AG08396 (cell line): Measurements from ENCODE around the gene ZNF709.
"Not testable (repeated sequence)": the region's sequence is repeated elsewhere in the genome, so short reads cannot be mapped to it uniquely, and the experiment has no call there.

ENCODE experiments used
- DNase-seq: peaks from one replicate; pipeline ENCODE4 v3.0.0; 2012; ENCODE audit warnings: low spot score, mixed read lengths

The ZNF709 gene

DNA sequence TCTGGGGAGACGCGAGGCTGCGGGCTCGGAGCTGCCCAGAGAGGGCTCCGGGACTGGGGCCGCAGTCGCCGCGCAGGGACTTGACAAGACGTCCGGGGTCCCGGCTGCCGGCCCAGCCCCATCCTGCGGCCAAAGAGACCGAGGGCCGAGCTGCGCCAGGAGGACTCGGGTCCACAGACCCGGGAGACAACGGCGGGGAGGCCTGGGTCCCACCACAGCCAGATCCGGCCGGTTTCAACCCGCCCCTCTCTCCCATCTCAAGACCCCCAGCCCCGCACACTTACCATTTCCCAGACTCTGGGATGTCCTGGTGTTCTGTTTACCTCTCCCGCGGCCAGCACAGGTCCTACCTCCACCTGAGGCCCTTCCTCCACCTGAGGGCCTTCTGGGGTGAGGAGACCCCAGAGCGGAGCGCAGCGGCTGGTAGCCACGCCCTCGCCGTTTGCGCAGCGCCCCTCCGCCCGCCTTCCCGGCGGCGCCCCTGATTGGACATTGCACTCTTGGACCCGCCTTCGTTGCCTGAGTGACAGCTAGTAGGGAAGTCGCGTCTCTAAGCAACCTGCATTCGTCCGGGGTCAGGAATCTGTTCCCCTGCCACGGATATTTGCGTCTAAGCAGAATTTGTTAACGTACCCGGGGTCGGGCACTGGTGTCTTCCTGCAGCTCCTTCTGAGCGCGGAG lies at the start of gene ZNF709:
TSS of gene ZNF709 (minus strand) at position 446 of the 681 bp plus-strand sequence. CDS start at position 287, 159 bp downstream.
- DNase-seq: peak; percentile 96

DNA sequence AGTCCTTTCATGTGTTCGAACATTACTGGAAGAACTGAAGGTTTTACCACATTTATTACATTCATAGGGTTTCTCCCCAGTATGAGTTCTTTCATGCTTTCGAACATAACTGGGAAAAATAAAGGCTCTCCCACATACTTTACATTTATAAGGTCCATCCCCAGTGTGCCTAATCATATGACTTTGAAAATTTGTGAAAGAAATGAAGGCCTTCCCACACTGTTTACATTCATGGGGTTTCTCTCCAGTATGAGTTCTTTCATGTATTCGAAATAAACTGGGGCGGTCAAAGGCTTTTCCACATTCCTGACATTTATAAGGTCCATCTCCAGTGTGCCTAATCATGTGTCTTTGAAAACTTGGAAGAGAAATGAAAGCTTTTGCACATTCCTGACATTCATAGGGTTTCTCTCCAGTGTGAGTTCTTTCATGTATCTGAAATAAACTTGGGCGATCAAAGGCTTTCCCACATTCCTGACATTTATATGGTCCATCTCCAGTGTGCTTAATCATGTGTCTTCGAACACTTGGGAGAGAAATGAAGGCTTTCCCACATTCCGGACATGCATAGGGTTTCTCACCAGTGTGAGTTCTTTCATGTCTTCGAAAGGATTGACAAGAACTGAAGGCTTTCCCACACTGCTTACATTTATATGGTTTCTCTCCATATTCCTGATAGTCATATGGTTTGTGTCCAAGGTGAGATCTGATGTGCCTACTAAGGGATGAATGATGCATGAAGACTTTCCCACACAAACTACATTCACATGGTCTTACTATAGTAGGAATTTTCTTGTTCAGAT lies 42.6 kb upstream of the ZNF709 start:
- no peak for DNase-seq

GRCh38 chr19:12526542-12526941 lies 41.9 kb upstream of the ZNF709 start:
- no peak for DNase-seq

GRCh38 chr19:12521996-12522395 lies 37.4 kb upstream of the ZNF709 start:
- DNase-seq: no peak

DNA sequence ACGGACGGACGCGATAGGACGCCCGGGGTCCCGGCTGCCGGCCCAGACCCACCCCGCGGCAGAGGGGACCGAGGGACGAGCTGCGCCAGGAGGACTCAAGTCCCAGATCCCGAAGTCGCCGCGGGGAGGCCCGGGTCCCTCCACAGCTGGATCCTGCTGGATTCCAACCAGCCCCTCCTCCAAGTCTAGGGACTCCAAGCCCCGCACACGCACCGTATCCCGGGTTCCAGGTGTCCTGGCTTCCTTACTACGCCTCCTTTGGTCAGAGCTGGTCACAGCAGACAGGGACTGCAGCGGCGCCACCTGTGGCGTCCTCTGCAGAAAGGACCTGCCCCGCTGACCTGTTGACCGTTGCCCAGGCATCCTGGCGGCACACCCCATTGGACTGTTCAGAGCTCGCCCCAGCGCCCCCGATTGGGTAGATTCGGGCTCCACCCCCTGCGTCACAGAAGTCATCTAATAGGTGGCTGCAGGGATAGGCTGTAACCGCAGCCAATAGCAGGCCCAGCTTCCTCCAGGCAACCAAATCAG lies 29.0 kb upstream of the ZNF709 start:
- DNase-seq: no peak

- DNase-seq: no peak
Observed at GRCh38 chr19:12497032-12497431, 12.4 kb upstream of the ZNF709 start.

GRCh38 chr19:12496480-12496879 lies 11.9 kb upstream of the ZNF709 start:
- no peak for DNase-seq

DNA sequence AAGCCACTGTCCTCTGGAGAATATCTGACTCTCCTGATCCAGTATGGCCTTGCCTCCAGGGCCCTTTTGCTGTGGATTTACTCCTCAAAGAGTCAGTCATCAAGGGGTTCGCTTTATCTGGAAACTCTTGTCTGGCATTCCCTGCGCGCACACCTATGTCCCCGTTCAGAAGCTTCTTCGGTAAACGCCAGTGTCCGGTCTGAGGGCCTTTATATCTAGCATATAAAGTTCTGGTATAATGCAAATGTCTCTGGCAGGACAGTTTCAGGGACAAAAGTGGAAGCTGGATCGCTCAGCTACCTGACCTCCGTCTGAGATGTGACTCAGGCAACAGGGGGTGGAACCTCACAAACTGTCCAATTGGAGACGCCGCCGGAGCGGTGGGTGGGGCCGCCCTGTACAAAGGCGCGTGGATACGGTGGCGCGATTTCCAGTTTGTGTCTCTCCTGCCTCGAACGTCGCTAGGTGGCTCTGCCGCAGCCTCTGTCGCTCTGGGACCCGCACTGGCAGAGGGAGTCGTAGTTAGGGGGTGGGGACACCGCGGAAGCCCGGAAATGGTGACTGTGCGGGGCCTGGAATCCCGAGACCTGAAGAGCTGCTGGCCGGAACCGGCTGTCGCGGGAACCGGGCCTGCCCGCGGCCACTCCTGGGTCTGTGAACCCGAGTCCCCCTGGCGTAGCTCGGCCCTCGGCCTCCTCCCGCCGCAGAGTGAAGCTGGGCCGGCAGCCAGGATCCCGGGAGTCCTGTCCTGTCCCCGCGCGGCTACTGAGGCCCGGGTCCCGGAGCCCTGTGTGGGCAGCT lies 10.6 kb upstream of the ZNF709 start:
- peak; percentile 92 for DNase-seq

GRCh38 chr19:12494260-12494860 lies 9.7 kb upstream of the ZNF709 start:
- DNase-seq: no peak

DNA sequence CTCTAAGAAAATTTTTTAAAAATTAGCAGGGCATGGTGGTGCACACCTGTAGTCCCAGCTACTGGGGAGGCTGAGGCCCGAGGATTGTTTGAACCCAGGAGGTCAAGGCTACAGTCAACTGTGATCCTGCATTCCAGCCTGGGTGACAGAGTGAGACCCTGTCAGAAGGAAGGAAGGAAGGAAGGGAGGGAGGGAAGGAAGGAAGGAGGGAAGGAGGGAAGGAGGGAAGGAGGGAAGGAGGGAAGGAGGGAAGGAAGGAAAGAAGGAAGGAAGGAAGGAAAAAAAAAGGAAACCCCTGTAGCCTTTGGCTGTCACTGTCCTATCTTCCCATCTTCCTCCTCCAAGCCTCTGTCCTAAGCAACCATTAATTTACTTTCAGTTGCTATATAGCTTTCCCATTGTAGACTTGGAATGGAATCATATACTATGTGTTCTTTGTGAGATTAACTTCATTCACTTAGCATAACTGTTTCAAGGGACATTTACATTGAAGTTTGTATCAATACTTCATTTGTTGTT lies 1.7 kb upstream of the ZNF709 start:
- not testable (repeated sequence) for DNase-seq

DNA sequence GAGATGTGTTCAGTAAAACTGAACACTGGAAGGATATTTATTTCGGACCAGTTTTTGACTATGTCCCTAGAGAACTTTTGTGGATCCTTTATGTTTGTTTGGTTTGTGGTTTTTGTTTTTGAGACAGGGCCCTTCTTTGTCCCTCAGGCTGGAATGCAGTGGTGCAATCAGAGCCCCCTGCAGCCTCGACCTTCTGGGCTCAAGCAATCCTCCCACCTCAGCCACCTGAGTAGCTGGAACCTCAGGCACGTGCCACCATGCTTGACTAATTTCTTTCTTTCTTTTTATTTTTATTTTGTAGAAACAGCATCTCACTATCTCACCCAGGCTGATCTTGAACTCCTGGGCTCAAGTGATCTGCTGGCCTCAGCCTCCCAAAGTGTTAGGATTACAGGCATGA lies 955 bp upstream of the ZNF709 start:
- no peak for DNase-seq

DNA sequence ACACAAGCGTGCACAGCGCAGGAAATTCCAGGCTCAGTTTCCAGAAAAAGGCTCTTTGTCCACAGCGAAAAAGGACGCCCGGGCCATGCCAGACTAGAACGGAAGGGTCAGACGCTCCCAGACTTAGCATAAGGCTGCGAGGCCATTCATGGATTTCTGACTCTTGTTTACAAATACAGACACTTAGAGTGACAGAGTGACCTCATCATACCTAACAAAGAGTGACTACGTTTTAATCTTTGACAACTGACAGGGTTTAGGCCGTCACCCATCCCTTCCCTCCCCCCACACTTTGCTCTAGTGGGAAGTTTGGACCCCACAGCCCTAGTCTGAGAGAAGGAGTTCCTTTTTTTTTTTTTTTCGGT lies 418 bp upstream of the ZNF709 start:
- no peak for DNase-seq

- DNase-seq: no peak
Observed at GRCh38 chr19:12484011-12484370, 625 bp downstream of the ZNF709 start.

GRCh38 chr19:12482509-12482886 lies 2.1 kb downstream of the ZNF709 start:
- no peak for DNase-seq

DNA sequence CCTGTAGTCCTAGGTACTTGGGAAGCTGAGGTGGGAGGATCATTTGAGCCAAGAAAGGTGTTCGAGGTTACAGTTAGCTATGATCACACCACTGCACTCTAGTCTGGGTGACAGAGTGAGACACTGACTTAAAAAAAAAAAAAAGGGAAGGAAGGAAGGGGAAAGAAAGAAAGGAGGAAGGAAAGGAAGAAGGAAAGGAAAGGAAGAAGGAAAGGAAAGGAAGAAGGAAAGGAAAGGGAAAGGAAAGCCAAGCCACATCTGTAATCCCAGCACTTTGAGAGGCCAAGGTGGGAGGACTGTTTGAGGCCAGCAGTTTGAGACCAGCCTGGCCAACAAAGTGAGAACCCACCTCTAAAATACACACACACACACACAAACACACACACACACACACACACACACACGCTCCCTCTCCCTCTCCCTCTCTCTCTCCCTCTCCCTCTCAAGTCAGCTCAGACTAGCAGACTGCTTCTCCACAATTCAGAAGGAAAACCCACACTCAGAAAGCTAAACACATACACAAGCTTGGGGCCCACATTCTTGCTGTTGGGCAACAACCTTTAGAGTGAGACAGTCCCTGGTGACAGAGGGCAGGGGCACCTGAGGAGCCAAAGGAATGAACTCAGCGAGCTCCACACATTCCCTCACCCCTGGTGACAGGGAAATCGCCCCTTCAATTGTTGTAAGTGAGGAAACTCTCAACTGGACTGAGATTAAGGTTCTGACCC lies 2.7 kb downstream of the ZNF709 start:
- DNase-seq: no peak

DNA sequence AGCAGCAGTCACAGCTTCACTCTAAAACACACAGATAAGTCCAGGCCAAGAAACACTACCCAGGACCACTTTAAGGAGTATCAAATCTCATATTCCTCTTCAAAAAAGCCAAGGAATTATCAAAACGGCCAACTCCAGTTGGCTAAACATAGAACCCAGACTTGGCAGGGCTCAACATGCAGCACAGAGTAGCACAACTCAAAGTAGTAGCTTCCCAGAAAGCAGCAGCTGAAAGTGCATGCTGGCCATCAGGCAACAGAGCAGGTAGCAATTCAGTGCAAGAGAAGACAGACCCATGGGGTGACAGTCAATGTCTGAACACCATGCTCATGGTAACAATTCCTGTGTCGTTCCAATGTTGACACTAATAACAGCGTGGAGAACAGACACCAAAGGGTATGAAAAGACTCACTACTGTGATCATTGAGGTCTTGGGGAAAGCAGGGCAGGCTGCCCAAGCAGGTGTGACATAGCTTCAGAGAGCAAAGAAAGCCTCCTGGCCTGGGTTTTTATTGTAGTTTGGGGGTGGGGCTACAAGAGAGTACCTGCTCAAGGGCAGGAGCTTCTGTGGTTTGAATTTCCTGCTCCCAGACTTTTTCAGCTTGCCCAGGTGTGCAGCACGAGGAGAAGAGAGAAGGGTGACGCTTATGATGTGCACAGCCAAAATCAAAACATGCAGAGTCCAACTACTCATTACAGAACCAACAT lies 6.2 kb downstream of the ZNF709 start:
- no peak for DNase-seq

- not testable (repeated sequence) for DNase-seq
Observed at GRCh38 chr19:12467651-12468050, 17.0 kb downstream of the ZNF709 start.

DNA sequence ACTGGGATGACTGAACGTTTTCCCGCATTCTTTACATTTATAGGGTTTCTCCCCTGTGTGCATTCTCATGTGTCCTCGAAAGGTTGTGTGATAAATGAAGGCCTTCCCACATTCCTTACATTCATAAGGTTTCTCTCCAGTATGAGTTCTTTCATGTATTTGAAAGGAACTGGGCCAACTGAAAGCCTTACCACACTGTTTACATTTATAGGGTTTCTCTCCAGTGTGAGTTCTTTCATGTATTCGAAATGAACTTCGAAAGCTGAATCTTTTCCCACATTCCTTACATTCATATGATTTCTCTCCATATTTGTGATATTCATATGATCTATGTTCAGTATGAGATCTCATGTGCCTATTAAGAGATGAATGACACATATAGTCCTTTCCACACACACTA lies 19.4 kb downstream of the ZNF709 start:
- DNase-seq: no peak

- DNase-seq: no peak
Observed at GRCh38 chr19:12464769-12465168, 19.8 kb downstream of the ZNF709 start.

- not testable (repeated sequence) for DNase-seq
Observed at GRCh38 chr19:12464139-12464538, 20.5 kb downstream of the ZNF709 start.

DNA sequence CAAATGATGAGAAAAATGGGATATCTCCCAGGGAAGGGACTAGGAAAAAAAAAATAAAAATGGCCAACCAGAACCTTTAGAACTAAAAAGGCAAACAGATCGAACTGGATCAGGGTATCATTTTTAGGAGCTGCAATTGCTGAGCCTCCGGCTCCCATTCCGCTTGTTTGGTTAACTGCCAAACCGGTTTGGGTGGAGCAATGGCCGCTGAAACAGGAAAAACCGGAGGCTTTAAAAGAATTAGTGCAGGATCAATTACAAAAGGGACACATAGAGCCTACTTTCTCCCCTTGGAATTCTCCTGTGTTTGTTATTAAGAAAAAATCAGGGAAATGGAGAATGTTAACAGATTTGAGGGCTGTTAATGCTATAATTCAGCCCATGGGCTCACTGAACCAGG lies 31.1 kb downstream of the ZNF709 start:
- DNase-seq: no peak
